Measurements from ENCODE around the gene H2BK1.

GRCh38 chr7:151243408-151244195 is 33.3 kb upstream of the H2BK1 start:
- TF ChIP-seq CTCF (optimal IDR thresholded peaks at IDR 0.05 in 1 of 3, IDR thresholded peaks at IDR 0.05 in 1 of 3, conservative IDR thresholded peaks at IDR 0.05 in 1 of 3; ENCODE audit: extremely low read depth in 1 of 3, insufficient read depth in 2 of 3, low read length in 3 of 3) (peak in 1 of 3 experiments; percentile 4), EZH2 (IDR thresholded peaks at IDR 0.05; ENCODE audit: low read length) (no peak)
